Spleen (tissue), 11 donors: ENCODE results near the gene PIKFYVE. TPM values are rescaled to one million over a fixed set of nuclear protein-coding genes. Genes with fewer than 3 reads are reported as not detected.
"Not testable (repeated sequence)": the region's sequence is repeated elsewhere in the genome, so short reads cannot be mapped to it uniquely, and the experiment has no call there.

Experiments
- DNase-seq: peaks from one replicate; pipeline ENCODE4 v3.0.0-alpha.2; 2020
- H3K27ac ChIP-seq, 8 donors: fragments of 200-600 bp; sonication (generic) in 7 of 8; 1 replicate in 4 of 8; 2 replicates in 4 of 8; pipeline versions ENCODE4 v1.5.0 to v1.8.0; 2016 to 2021; ENCODE audit warnings: inconsistent platforms in 4 of 8, mild to moderate bottlenecking in 4 of 8, moderate library complexity in 1 of 8
- H3K27me3 ChIP-seq, 7 donors: fragments of 200-600 bp; sonication (generic) in 6 of 7; replicated peaks in 1 of 7; 1 replicate in 4 of 7; 2 replicates in 3 of 7; pipeline versions ENCODE4 v1.5.0 to v1.8.0; 2016 to 2021; ENCODE audit warnings: inconsistent platforms in 3 of 7, mild to moderate bottlenecking in 1 of 7
- H3K36me3 ChIP-seq, 6 donors: fragments of 200-600 bp; sonication (generic) in 5 of 6; 1 replicate in 4 of 6; 2 replicates in 2 of 6; pipeline versions ENCODE4 v1.5.0 to v1.8.0; 2016 to 2021; ENCODE audit warnings: inconsistent platforms in 2 of 6
- H3K4me1 ChIP-seq, 6 donors: fragments of 200-600 bp; sonication (generic) in 5 of 6; 1 replicate in 3 of 6; 2 replicates in 3 of 6; pipeline versions ENCODE4 v1.5.0 to v1.8.0; 2016 to 2021; ENCODE audit warnings: inconsistent platforms in 3 of 6
- H3K4me3 ChIP-seq, 8 donors: fragments of 200-600 bp; sonication (generic) in 7 of 8; 1 replicate in 4 of 8; 2 replicates in 4 of 8; pipeline versions ENCODE4 v1.5.0 to v1.8.0; 2016 to 2021; ENCODE audit warnings: inconsistent platforms in 4 of 8, mild to moderate bottlenecking in 4 of 8, moderate library complexity in 2 of 8
- H3K9me3 ChIP-seq, 8 donors: fragments of 200-600 bp; sonication (generic) in 7 of 8; 1 replicate in 4 of 8; 2 replicates in 4 of 8; pipeline versions ENCODE4 v1.5.0 to v1.8.0; 2016 to 2021; ENCODE audit warnings: inconsistent platforms in 4 of 8
- POLR2A ChIP-seq, 3 donors: fragments of 450-650 bp; IDR thresholded peaks; one replicate each; pipeline ENCODE4 v1.5.1; 2017; ENCODE audit warnings: antibody characterized with exemption in 3 of 3, mild to moderate bottlenecking in 1 of 3
- POLR2AphosphoS5 ChIP-seq, 3 donors: sonication (generic); formaldehyde crosslinking; IDR thresholded peaks; one replicate each; pipeline ENCODE4 v1.5.1; 2017; ENCODE audit warnings: antibody characterized with exemption in 3 of 3
- WGBS, 5 donors: extraction: QIAGEN DNeasy Blood & Tissue Kit in 3 of 5; methylation state at CpG; one replicate each; pipeline versions ENCODE4 v1.1.5 to v1.1.7; 2013 to 2018; 5-methylcytosine and 5-hydroxymethylcytosine counted together
- intact Hi-C: fragments of 100-400 bp; cut with DNase I; formaldehyde crosslinking; loops from one replicate; pipeline ENCODE4 v1.15.0; 2023; ENCODE audit warnings: low total_unique reads
- polyA plus RNA-seq, 3 donors: library from polyadenylated mRNA; stranded (reverse); fragments of 200-250 nt; gene quantifications; one replicate each; pipeline ENCODE4 v1.2.1, GENCODE V29; 2013
- total RNA-seq, 7 donors: library from RNA; depleted of rRNA in 3 of 7; stranded (reverse); fragments of >200 nt in 3 of 7; fragmentation: NEBNext Ultra II Directional in 4 of 7; extraction: Animal tissue kit (Norgen Biotek cat#: 25700) in 4 of 7; gene quantifications; one replicate each; pipeline versions ENCODE4 v1.1.0 to v1.2.1, GENCODE V29; 2016 to 2021
- TF ChIP-seq, protein P1 (sequence below), 11 experiments: fragments of 200-600 bp in 7 of 11; fragments of 450-650 bp in 4 of 11; sonication (generic) in 4 of 11; IDR thresholded peaks in 8 of 11; conservative IDR thresholded peaks in 3 of 11; 1 replicate in 7 of 11; 2 replicates in 4 of 11; pipeline versions ENCODE4 v1.4.0 to v1.8.0; 2016 to 2021; ENCODE audit warnings: antibody characterized with exemption in 11 of 11, inconsistent platforms in 4 of 11, mild to moderate bottlenecking in 1 of 11
- donor health status: healthy with polysubstance abuse.
- donor health status: DM: no; HTN: no; CAD: no; lungs with moderate emphysema.
- donor health status: DM: no; HTN: no; CAD: no.
- donor health status: Bipolar disorder and iron deficiency.
- donor health status: healthy.
- donor health status: DM: no; HTN: no; CAD: no.
- donor health status: DM: yes; HTN: yes; CAD: no.

PIKFYVE gene
- total and polyA plus RNA-seq, 10 donors: 7.3 to 68.7 (median 52.7) TPM

DNA sequence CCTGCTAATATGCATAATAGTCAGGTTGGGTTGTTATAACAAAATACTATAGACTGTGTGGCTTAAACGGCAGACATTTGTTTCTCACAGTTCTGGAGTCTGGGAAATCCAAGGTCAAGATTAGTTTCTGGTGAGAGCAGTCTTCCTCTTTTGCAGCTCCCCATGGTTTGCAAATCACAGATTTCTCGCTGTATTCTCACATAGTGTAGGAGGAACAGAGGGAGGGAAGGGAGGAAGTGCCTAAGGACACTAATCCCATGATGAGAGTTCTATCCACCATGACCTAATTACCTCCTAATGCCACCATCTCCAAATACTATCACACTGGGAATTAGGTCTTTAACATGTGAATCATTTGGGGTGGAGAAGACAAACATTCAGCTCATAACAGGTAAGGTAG lies 120.5 kb downstream of the PIKFYVE start:
- Histone ChIP-seq H3K27ac (no peak overlapping the region), H3K4me3 (no peak overlapping the region), H3K4me1 (no peaks in the 10 kb centered on the region), H3K36me3 (no peaks in the 10 kb centered on the region), H3K9me3 (no peaks in the 10 kb centered on the region), H3K27me3 (peaks cover 0 to 12% (median 0%) of the 10 kb centered on the region in 7 donors)
- DNase-seq: no peak
- intact Hi-C loops: no loop called here
- WGBS, 5 donors: 30 to 38% (median 33%) methylated on average over 2 of the region's 2 CpGs
- no peak for TF ChIP-seq POLR2A (IDR thresholded peaks at IDR 0.05)
- TF ChIP-seq, protein P1, sequence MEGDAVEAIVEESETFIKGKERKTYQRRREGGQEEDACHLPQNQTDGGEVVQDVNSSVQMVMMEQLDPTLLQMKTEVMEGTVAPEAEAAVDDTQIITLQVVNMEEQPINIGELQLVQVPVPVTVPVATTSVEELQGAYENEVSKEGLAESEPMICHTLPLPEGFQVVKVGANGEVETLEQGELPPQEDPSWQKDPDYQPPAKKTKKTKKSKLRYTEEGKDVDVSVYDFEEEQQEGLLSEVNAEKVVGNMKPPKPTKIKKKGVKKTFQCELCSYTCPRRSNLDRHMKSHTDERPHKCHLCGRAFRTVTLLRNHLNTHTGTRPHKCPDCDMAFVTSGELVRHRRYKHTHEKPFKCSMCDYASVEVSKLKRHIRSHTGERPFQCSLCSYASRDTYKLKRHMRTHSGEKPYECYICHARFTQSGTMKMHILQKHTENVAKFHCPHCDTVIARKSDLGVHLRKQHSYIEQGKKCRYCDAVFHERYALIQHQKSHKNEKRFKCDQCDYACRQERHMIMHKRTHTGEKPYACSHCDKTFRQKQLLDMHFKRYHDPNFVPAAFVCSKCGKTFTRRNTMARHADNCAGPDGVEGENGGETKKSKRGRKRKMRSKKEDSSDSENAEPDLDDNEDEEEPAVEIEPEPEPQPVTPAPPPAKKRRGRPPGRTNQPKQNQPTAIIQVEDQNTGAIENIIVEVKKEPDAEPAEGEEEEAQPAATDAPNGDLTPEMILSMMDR (IDR thresholded peaks at IDR 0.05 in 8 of 11, conservative IDR thresholded peaks at IDR 0.05 in 3 of 11): no peak
- no peak for TF ChIP-seq POLR2AphosphoS5 (IDR thresholded peaks at IDR 0.05)

DNA sequence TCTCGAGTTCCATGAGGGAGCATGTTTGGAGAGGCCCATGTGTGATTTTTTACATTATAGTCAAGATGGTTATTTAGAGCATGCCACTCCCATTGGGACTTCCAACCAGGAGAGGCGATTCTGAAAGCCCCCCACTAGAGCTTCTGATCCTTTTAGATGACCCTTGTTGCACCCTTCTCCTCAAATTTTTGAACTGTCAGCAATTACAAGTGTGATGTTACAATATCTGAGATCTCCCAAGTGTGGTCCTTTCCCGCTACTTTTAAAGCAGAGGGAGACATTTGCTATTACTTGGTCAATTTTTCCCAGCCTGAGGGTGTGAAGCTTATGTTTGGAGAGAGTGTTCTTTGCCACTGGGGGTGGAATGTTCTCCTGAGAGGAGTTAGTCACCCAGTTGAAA lies 123.9 kb downstream of the PIKFYVE start:
- WGBS, 5 donors: 82 to 90% (median 86%) methylated on average over 3 of the region's 3 CpGs
- H3K27me3 ChIP-seq: peaks cover 0 to 8% (median 0%) of the 10 kb centered on the region in 7 donors
- H3K36me3 ChIP-seq: no peaks in the 10 kb centered on the region

DNA sequence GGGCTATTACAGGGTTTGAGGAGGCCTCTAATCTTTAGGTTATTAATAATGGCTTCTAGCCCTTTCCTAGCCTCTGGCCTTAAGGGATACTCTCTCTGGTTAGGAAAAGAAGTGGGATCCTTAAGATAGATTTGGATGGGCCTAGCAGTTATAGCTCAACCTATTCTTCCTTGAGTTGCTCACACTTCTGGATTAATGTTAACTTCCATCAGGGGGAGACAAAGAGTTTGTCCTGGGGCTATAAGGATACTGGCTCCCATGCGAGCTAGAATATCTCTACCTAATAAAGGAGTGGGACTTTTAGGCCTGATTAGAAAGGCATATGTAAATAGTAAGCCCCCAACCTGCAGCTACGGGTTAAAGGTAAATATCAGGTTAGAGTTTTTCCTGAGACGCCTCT lies 126.2 kb downstream of the PIKFYVE start:
- Histone ChIP-seq H3K27ac (no peak overlapping the region), H3K9me3 (peaks cover 3 to 50% (median 39%) of the 10 kb centered on the region in 8 donors), H3K4me3 (no peak overlapping the region), H3K4me1 (no peaks in the 10 kb centered on the region), H3K36me3 (no peaks in the 10 kb centered on the region), H3K27me3 (peaks cover 0 to 1% (median 0%) of the 10 kb centered on the region in 7 donors)
- 84 to 95% (median 89%) methylated on average over 3 of the region's 3 CpGs for WGBS, 5 donors
- no peak for DNase-seq
- TF ChIP-seq POLR2A (IDR thresholded peaks at IDR 0.05) (no peak), POLR2AphosphoS5 (IDR thresholded peaks at IDR 0.05) (no peak)
- TF ChIP-seq, protein P1 (IDR thresholded peaks at IDR 0.05 in 8 of 11, conservative IDR thresholded peaks at IDR 0.05 in 3 of 11): no peak
- intact Hi-C loops: no loop called here

More for the DNA sequence above, 123.9 kb downstream of the PIKFYVE start:
- Histone ChIP-seq H3K4me1 (no peaks in the 10 kb centered on the region), H3K9me3 (peaks cover 3 to 32% (median 27%) of the 10 kb centered on the region in 8 donors), H3K27ac (no peak overlapping the region), H3K4me3 (no peak overlapping the region)
- intact Hi-C loops: no loop called here
- TF ChIP-seq, protein P1 (IDR thresholded peaks at IDR 0.05 in 8 of 11, conservative IDR thresholded peaks at IDR 0.05 in 3 of 11): no peak
- TF ChIP-seq POLR2A (IDR thresholded peaks at IDR 0.05): no peak
- no peak for TF ChIP-seq POLR2AphosphoS5 (IDR thresholded peaks at IDR 0.05)
- no peak for DNase-seq

DNA sequence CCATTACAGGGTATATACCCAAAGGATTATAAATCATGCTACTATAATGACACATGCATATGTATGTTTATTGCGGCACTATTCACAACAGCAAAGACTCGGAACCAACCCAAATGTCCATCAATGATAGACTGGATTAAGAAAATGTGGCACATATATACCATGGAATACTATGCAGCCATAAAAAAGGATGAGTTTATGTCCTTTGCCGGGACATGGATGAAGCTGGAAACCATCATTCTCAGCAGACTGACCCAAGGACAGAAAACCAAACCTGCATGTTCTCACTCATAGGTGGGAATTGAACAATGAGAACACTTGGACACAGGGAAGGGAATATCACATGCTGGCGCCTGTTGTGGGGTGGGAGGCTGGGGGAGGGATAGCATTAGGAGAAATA lies 130.7 kb downstream of the PIKFYVE start:
- H3K4me1 ChIP-seq, H3K27ac ChIP-seq, DNase-seq, intact Hi-C loops, H3K4me3 ChIP-seq, H3K36me3 ChIP-seq: not testable (repeated sequence)
- WGBS, 5 donors: 89 to 98% (median 92%) methylated on average over 4 of the region's 4 CpGs
- peaks cover 0 to 44% (median 0%) of the 10 kb centered on the region in 7 donors for H3K27me3 ChIP-seq
- peaks cover 3 to 49% (median 39%) of the 10 kb centered on the region in 8 donors for H3K9me3 ChIP-seq

DNA sequence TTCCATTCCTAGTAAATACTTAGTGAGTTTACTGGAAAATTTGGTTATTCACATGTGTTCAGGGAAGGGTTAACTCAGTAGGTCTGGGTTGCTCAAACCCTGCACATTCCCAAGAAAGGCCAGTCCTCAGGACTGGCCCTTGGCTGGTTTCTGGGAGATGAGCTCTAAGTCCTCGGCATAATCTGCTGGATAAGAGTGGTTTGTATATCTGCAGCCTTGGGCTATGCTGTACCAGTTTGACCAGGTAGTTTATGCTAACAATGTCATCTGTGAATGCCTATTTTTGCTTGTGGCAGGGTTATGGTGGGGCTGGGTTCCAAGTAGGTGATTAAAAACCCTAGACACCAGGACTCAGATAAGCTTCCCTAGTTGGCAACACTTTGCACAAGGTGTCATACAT lies 133.1 kb downstream of the PIKFYVE start:
- no peak overlapping the region for H3K27ac ChIP-seq
- 64 to 84% (median 78%) methylated on average over 1 of the region's 1 CpG for WGBS, 5 donors
- no peak for DNase-seq
- H3K4me1 ChIP-seq: no peaks in the 10 kb centered on the region
- H3K36me3 ChIP-seq: no peaks in the 10 kb centered on the region
- peaks cover 0 to 64% (median under 1%) of the 10 kb centered on the region in 7 donors for H3K27me3 ChIP-seq
- intact Hi-C loops: no loop called here
- TF ChIP-seq, protein P1 (IDR thresholded peaks at IDR 0.05 in 8 of 11, conservative IDR thresholded peaks at IDR 0.05 in 3 of 11): no peak
- TF ChIP-seq POLR2AphosphoS5 (IDR thresholded peaks at IDR 0.05) (no peak), POLR2A (IDR thresholded peaks at IDR 0.05) (no peak)
- H3K9me3 ChIP-seq: peaks cover 0 to 25% (median 18%) of the 10 kb centered on the region in 8 donors
- no peak overlapping the region for H3K4me3 ChIP-seq
